ENCODE data around the gene ZNF665.
"Not testable (repeated sequence)": the region's sequence is repeated elsewhere in the genome, so short reads cannot be mapped to it uniquely, and the experiment has no call there.

GRCh38 chr19:53189691-53190198 lies 3.4 kb downstream of the ZNF665 start:
- TF ChIP-seq CTCF (conservative IDR thresholded peaks at IDR 0.05; ENCODE audit: low read depth, low read length); EZH2 (IDR thresholded peaks at IDR 0.05; ENCODE audit: borderline replicate concordance, low read depth, low read length, poor library complexity, severe bottlenecking): not testable (repeated sequence)

Data from A673 (cell line).